Activated CD8-positive, alpha-beta memory T cell treated with anti-CD3 and anti-CD28 coated beads, Interleukin-2, amount 50 U/mL, for 24 hours (primary cell): ENCODE results near the gene FIBIN.
"Not testable (repeated sequence)": the region's sequence is repeated elsewhere in the genome, so short reads cannot be mapped to it uniquely, and the experiment has no call there.

Experiments used
- DNase-seq: peaks from one replicate; pipeline ENCODE4 v3.0.0-alpha.2; 2020; ENCODE audit errors: extremely low read depth

Gene FIBIN

DNA sequence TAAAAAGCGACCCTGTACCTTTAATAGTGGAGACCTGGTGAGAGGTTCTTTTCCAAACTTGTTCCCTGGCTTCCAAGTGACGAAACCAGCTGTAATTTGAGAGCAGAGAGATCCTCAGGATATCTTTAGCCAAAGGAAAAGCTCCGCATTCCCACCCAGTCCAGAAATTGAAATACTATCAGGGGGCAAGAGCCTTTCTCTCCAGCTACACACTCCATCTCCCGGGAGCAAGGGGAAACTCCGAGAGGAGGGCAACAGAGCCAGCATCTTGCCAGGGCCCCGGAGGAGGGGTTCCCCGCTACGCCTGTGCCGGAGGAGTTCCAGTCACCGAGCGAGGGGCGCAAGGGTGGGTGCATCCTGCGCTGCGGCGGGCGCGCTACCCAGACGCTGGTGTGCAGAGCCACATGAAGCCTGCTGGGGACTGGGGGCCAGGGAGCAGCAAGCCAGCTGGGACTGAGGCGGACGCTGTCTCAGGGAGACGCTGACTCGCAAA lies at the start of gene FIBIN:
TSS of gene FIBIN (plus strand) at position 148 of the 493 bp plus-strand sequence. CDS start 415 bp downstream, outside the sequence.
- no peak for DNase-seq

DNA sequence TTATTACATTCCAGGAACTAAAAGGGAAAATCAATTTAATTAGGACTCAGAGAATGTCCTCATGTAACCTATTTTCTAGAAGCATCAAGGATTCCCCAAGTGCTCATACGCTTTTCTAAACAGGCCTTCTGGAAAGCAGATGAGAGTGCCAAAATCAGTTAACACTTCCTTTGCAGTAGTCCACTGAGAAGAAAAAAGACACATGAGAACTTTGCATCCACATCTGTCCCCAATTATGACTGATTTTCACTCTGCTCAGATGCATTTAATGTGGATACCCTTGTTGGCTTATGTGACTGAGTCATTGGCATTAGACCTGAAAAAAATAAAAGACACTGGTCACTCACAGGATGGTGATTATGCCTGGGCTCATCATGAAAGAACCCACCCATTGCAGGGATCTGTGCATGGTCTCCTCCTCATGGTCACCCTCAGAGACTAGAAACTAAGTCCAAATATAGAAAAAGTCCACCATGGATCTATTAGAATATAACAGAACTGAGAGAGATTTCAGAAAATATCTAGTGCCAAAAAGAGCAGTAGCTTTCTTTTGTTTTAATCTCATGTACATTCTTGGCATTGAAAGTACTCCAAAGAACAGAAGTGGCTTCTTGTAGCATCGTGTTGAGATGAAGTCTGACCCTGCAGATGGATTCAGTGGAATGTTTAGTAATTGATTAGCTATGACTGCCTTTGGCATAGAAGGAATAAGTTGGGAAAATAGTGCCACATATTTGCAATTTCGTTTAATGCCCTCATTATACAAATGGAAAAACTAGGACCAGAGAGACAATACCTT lies 48.8 kb upstream of the FIBIN start:
- DNase-seq = no peak

DNA sequence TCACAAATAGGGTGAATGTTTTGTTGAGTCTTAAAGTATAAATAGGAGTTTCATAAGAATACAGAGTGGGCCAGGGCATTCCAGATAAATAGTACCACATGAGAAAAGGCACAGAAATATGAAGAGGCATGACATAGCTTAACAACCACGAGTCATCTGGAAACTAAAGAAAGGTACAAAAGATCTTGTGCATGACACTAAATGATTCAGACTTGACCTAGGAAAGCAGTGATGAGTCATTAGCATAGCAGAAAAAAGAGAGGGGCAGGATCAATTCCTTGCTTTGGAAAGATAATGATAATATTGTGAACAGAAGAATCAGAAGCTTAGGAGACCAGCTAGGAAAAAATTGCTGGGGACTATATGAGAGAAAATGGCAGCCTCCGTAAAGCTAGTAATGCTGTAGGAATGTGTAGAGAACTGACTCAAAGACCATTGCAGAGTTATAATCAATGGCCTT lies 47.6 kb upstream of the FIBIN start:
- DNase-seq = no peak

DNA sequence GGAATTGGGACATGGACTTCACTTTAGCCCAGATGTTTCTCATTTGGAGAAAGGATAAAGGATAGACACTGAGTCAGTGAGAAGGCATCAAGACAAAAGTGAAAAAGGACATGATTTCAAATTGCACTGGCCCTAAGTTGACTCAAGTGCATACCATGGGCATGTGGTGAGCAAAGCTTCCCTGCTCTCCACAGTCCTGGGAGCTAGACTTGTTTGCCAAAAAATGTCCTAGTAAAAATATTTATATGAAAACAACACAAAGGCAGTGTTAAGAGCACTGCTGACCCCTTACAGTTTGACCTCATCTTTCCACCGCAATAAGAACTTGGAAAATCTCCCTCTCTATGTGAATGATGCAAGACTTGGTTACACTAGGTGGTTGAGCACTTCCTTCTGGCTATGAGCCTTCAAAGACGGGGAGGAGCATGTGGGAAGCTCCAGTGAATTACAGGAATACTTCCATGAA lies 46.5 kb upstream of the FIBIN start:
- no peak for DNase-seq

DNA sequence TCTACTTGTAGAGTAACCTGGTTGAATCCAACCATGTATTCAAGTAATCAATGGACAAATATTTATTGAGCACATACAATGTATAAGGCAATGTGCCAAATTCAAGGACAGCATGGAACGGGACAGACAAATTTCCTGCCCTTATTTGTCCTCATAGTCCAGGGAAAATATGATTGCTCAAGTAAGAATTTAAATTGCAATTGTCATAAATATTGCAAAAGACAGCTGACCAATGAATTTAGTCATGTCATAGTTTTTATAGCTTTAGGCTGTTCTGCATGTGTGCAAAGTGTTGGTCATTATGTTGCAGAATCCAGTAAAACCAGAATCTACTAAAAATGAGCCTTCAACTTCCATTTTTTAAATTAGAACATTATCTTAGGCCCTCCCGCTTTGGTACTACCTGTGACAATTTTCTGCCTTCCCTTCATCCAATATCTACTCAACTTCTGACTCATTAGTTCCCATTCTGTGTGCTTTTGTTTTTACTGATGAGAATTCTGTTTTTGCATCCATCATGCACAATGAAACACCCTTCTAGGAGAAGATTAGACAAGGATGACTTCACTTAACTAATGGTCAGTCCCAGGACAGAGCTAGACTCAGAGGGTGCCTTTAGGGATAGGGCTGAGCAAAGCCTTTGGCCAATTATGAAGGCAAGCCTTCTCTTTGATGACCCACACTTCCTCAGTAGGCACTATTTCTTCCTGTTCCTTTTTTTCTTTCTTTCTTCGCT lies 45.8 kb upstream of the FIBIN start:
- no peak for DNase-seq

DNA sequence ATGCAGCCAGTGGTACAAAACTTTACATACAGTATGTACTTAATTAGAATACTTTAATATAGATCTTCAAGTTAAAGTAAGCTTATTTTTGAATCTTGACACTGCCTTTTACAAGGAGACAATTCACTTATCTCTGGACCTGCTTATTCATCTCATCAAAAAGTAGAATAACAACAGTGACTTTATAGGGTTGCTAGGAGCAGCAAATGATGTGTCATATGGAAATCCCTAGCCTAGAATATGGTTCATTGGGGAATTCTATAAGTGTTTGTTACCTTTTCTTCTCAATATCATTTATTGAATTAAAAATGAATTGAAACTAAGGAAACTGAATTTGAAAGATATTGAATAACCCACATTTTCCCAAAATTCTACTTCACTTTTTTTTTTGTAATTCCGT lies 45.0 kb upstream of the FIBIN start:
- no peak for DNase-seq

- DNase-seq = no peak
Observed at GRCh38 chr11:26949846-26950245, 44.1 kb upstream of the FIBIN start.

DNA sequence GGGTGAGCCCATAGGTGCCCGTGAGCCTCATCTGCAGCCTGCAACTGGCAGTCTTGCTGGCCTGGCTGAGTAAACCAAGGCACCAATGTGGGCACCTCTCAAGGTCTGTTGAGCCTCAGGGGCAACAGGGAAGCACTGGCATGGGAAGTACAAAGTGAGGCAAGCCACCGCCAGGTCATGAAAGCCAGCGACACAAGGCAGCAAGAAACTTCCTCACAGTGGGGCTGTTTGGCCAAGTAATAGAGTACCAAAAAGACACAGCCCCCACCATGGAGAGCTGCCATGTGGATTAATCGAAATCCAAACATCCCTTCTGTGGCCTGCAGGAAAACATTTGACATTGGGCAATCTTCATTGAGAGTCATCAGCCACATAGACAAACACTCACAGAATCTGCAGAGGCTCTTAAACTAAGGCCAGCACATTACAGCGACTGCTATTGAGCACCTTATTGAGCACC lies 43.6 kb upstream of the FIBIN start:
- DNase-seq = no peak

DNA sequence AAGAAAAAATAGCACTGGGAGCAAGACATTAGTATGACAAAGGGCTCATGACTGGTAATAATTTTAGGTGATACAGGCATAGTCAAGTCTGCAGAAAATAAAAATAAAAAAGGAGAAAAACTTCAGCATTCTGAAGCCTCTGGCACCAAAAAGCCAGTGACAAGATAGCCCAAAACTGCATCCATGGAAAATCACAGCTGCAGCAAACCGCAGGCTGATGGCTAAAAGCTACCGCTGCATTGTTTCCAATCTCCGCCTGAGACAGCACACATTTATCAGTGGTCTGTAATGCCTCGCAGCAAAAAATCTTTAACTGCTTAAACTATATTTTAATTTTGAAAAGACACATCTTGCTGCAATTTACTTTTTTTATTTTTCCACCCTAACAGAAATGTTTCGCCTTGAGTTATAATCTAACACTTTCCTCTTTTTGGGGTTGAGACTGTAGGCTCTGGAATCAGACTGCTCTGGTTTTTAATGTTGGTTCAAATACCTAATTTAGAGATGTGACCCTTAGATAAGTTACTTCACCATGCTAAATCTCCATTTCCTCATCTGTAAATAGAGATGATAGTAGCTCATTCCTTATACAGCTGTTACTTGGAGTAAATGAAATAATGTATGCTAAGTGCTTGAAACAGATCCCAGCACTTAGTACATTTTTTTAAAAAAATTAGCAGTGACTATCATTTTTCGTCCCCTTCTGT lies 42.0 kb upstream of the FIBIN start:
- DNase-seq = no peak

GRCh38 chr11:26953770-26954392 lies 40.0 kb upstream of the FIBIN start:
- DNase-seq = no peak

- no peak for DNase-seq
Observed at GRCh38 chr11:26958005-26958701, 35.8 kb upstream of the FIBIN start.

DNA sequence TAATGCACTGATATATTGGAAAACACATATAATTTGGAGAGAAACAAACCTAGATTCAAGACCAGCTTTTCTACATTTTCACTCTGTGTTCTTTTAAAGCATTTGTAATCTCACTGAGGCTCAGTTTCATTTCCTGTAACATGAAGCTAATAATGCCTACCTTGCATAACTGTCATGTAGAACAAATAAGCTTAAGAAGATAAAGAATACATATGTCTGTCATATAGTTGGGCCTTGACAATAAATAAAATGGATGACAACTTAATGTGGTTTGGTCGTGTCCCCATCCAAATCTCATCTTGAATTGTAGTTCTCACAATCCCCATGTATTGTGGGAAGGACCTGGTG lies 35.2 kb upstream of the FIBIN start:
- no peak for DNase-seq

- no peak for DNase-seq
Observed at GRCh38 chr11:26960281-26960680, 33.6 kb upstream of the FIBIN start.

- DNase-seq = no peak
Observed at GRCh38 chr11:26963764-26964163, 30.1 kb upstream of the FIBIN start.

- DNase-seq = no peak
Observed at GRCh38 chr11:26964339-26964738, 29.6 kb upstream of the FIBIN start.

DNA sequence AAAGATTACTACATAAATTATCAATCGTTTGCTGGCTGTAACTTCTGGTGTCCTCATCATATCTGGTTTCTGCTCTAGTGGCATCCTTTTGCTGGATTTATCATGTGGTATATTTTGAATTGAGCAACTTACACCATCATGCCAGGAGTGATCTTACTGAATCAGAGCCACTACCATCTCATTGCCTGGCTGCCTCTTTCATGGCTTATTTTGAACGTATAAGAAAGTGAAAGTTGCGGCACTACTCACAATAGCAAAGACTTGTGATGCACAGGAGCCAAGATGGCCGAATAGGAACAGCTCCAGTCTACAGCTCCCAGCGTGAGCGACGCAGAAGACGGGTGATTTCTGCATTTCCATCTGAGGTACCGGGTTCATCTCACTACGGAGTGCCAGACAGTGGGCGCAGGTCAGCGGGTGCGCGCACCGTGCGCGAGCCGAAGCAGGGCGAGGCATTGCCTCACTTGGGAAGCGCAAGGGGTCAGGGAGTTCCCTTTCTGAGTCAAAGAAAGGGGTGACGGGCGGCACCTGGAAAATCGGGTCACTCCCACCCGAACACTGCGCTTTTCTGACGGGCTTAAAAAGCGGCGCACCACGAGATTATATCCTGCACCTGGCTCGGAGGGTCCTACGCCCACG lies 28.9 kb upstream of the FIBIN start:
- DNase-seq = not testable (repeated sequence)

GRCh38 chr11:26971961-26972360 lies 22.0 kb upstream of the FIBIN start:
- DNase-seq = no peak

- DNase-seq = no peak
Observed at GRCh38 chr11:26974069-26974783, 19.7 kb upstream of the FIBIN start.

DNA sequence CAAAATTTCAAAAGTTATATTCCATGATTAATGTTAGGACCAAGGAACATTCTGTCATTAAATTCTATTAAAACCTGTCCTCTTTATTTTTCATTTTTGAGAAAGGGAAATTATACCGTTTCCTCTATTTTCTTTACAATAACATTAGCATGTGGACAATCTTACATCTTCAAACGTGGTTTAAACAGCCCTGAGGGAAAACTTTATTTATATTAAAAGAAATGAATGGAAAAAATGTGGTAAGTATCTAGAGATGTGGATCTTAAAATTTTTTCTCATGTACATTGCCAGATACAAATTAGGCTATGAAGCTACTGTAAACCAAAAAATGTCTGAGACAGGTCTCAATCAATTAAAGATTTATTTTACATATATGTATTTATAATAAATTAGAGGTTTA lies 18.9 kb upstream of the FIBIN start:
- no peak for DNase-seq

DNA sequence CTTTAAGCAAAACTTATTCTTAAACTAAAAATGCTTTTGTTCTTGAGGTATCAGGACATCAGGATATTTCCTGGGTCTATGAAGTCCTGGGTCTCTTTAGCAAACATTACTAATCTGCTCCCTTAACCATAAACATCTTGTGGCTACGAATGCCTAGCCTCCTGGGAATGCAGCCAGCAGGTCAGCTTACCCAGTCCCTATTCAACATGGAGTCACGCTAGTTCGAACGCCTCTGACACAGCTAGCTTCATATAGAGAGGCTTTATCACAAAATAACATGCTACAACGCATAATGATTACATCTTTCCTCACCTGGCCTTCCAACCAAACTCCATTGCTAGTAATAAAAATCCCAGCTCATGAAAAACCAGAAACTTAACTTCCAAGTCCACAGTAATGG lies 17.5 kb upstream of the FIBIN start:
- DNase-seq = no peak
